Measurements from ENCODE around the gene PPP1R36.
"Not testable (repeated sequence)": the region's sequence is repeated elsewhere in the genome, so short reads cannot be mapped to it uniquely, and the experiment has no call there.

The PPP1R36 gene

GRCh38 chr14:64617872-64618408 is 68.2 kb downstream of the PPP1R36 start:
- not testable (repeated sequence) for DNase-seq

- DNase-seq = no peak
Measured at GRCh38 chr14:64620910-64621309, 71.1 kb downstream of the PPP1R36 start.

- no peak for DNase-seq
Measured at GRCh38 chr14:64623554-64624165, 73.9 kb downstream of the PPP1R36 start.

DNA sequence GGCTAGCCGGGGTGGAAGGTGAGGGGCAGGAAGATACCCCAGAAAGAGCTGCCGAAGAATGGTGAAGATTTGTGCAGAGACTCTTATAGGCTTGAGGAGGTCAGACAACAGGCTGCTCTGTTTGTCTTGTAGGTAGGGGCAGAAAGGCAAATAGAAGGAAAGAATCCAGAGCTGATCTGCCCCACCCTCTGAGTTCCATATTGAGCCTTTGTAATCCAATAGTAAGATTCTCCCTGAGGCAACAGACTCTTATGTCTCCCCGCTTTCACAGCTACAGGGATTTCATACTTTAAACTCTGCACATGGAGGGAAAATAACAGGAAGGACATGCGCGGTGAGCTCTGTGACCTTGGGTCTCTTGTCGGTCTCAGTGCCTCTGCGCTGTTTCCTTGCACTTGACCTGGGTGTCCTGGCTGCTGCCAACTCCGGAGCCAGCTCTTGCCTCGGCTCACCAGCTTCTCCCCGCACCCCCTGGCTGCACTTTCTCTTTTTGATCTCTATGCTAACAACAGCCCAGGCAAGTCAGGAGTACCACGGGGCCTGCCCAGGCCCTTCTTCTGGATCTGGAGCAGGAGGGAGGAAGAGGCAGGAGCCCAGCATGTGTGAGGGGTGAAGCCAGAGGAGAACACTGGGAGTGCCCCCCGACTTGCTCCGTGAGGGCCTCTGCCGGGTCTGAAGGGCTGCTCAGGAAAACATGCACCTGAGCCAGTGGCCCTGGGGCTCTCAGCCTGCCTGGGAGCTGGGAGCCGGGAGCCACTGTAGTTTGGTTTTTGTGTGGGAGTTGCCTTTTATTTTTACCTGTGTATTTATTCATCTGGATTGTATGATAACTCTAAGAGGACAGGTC is 75.8 kb downstream of the PPP1R36 start:
- DNase-seq = no peak

DNA sequence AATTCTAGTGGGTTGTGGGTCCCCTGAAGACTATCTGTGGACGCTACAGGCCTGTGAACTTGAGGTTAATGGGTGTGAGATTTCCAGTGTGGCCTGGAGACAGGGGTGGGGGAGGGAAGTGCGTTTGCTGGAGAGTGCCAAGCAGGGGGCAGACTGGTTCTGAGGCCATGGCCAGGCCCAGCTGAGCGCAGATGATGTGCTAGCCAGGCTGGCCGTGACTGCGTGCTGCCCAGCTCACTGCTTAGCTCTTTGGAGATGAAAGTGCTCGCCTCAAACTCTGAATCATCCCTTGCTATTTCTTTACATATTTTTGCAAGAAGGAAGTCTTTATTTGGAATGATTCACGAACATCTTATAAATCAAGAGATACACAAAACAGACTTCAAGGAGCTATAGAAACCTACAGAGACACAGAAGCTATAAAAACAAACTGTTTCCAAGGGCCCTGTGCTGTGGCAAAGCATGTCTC is 79.2 kb downstream of the PPP1R36 start:
- DNase-seq = no peak

DNA sequence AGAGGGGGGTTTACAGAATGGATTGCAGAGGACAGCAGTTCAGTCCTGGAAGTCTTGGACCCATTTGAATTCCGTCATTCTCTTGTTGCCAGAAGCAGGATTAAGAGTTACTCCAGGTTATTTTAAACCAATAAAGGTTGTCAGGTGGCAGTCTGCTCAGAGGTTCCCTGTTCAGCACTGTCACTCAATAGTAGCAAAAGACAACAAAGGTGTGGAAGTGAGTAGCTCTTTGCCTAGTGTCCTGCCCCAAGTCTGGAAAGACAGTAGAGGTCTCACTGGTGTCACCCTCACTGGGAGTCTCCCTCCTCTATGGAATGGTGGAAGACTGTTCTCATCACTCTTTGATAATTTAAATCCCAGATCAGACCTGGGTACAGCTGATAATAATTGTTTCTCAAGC is 81.0 kb downstream of the PPP1R36 start:
- DNase-seq = no peak

DNA sequence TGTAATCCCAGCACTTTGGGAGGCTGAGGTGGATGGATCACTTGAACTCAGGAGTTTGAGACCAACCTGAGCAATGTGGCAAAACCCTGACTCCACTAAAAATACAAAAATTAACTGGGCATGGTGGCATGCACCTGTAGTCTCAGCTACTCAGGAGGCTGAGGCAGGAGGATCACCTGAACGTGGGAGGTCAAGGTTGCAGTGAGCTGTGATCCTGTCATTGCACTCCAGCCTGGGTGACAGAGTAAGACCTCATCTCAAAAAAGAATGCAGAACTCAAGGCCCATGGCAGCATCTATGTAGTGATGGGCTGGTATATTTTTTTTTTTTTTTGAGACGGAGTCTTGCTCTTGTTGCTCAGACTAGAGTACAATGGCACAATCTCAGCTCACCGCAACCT is 81.5 kb downstream of the PPP1R36 start:
- not testable (repeated sequence) for DNase-seq

GRCh38 chr14:64632056-64632455 is 82.3 kb downstream of the PPP1R36 start:
- no peak for DNase-seq

DNA sequence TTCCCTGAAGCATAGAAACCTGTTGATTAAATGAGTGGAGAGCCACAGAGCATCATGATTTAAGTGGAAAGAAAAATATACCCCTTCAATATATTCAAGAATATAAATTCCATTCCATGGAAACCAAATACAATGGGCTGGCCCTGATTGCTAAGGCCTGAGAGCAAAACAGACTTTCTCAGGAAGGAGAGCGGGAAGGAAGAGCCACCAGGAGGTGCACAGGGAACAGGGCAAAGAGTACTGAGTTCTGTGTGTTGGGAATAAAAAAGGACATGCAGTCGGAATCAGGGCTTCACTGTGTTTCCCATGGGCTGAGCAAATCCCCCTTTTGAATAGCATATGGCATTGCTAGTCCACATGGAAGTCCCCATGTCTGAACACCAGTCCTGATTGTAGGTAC is 84.8 kb downstream of the PPP1R36 start:
- DNase-seq = no peak

GRCh38 chr14:64636208-64636979 is 86.6 kb downstream of the PPP1R36 start:
- peak; percentile 15 for DNase-seq

DNA sequence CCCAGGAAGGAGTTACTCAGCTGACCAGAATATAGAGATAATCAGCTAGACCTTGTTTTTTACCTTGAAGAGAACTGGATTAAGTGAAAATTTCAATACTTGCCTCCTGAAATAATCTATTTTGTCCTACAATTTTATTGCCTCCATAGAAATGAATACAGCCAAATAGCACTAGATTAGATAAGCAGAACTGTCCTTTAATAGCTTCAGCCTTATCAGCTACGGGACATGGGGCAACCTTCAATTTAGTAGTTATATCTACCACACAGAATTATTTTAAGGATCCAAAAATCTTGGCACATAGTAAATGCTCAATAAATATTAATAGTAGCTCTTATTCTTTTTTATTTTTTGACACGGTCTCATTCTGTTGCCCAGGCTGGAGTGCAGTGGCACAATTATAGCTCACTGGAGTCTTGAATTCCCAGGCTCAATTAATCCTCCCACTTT is 87.2 kb downstream of the PPP1R36 start:
- no peak for DNase-seq

GRCh38 chr14:64637735-64638473 is 88.1 kb downstream of the PPP1R36 start:
- no peak for DNase-seq

- no peak for DNase-seq
Measured at GRCh38 chr14:64638625-64639024, 88.9 kb downstream of the PPP1R36 start.

Measured in NCI-H1417 treated with DMSO at 0.1 percent for 48 hours (cell line).